ENCODE results near the gene PSAT1.

PSAT1 gene

DNA sequence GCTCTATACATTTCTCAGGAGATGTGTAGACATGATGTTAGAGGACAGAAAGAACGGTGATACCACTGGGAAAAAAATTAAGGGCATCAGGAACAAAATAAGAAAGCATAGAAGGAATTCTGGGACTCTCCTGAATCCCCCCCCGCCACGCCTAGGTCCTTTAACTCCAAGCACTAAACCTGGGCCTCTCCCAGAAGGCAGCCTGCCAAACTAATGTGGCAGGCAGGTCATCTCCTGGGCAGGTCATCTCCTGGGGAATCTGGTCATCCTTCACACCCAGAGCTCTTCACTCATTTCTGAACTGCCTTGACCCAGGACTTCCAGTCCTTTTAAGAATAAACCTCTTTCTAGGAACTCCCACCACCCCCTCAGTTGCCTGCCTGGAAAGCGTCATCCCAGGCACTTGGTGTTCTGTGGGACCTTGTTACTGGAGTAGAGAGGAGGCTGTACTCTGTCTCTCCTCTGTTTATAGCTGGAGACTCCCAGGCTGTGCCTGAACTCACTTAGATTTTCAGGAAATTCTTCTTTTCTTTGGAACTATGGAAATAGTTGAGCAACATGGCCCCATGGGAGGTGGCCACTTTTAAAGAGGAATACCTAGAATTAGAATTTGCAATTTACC lies 24.1 kb downstream of the PSAT1 start:
- Histone ChIP-seq H2AFZ (ENCODE audit: low read depth, low read length, severe bottlenecking) (no peak overlapping the region), H3K4me3 (ENCODE audit: insufficient read depth, low read length, poor library complexity, severe bottlenecking) (no peak overlapping the region), H3K4me2 (ENCODE audit: low read depth, low read length, poor library complexity, severe bottlenecking) (no peak overlapping the region), H3K9me2 (replicated peaks; ENCODE audit: insufficient read depth, low read length) (no peaks in the 10 kb centered on the region), H3K27ac (ENCODE audit: low read depth, low read length) (no peak overlapping the region), H3K36me3 (ENCODE audit: low read length) (0 out of 2 replicates have a peak, but pooled peaks cover 4% of the 10 kb centered on the region), H3F3A (ENCODE audit: insufficient read depth) (no peaks in the 10 kb centered on the region), H3K27me3 (ENCODE audit: low read length) (no peaks in the 10 kb centered on the region), H3K9ac (ENCODE audit: low read length) (no peak overlapping the region), H4K20me1 (ENCODE audit: low read depth, low read length) (no peaks in the 10 kb centered on the region), H3K9me3 (ENCODE audit: insufficient read depth, low read length) (no peaks in the 10 kb centered on the region), H3K79me2 (ENCODE audit: insufficient read depth, low read length) (no peaks in the 10 kb centered on the region)
- no peak for TF ChIP-seq EZH2phosphoT487 (conservative IDR thresholded peaks at IDR 0.05; ENCODE audit: low read length)
- TF ChIP-seq, protein P1, sequence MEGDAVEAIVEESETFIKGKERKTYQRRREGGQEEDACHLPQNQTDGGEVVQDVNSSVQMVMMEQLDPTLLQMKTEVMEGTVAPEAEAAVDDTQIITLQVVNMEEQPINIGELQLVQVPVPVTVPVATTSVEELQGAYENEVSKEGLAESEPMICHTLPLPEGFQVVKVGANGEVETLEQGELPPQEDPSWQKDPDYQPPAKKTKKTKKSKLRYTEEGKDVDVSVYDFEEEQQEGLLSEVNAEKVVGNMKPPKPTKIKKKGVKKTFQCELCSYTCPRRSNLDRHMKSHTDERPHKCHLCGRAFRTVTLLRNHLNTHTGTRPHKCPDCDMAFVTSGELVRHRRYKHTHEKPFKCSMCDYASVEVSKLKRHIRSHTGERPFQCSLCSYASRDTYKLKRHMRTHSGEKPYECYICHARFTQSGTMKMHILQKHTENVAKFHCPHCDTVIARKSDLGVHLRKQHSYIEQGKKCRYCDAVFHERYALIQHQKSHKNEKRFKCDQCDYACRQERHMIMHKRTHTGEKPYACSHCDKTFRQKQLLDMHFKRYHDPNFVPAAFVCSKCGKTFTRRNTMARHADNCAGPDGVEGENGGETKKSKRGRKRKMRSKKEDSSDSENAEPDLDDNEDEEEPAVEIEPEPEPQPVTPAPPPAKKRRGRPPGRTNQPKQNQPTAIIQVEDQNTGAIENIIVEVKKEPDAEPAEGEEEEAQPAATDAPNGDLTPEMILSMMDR (IDR thresholded peaks at IDR 0.05; ENCODE audit: insufficient read depth, low read length, poor library complexity, severe bottlenecking), result no peak

- Histone ChIP-seq H3K4me3 (ENCODE audit: insufficient read depth, low read length, poor library complexity, severe bottlenecking) (no peak overlapping the region), H3K9me2 (replicated peaks; ENCODE audit: insufficient read depth, low read length) (no peaks in the 10 kb centered on the region), H3K4me2 (ENCODE audit: low read depth, low read length, poor library complexity, severe bottlenecking) (no peak overlapping the region), H4K20me1 (ENCODE audit: low read depth, low read length) (no peaks in the 10 kb centered on the region), H3K9ac (ENCODE audit: low read length) (no peak overlapping the region), H3K36me3 (ENCODE audit: low read length) (peaks cover 7% of the 10 kb centered on the region; the same call in 1 of the 2 replicates), H2AFZ (ENCODE audit: low read depth, low read length, severe bottlenecking) (no peak overlapping the region), H3K9me3 (ENCODE audit: insufficient read depth, low read length) (no peaks in the 10 kb centered on the region), H3K27me3 (ENCODE audit: low read length) (no peaks in the 10 kb centered on the region), H3K79me2 (ENCODE audit: insufficient read depth, low read length) (no peaks in the 10 kb centered on the region), H3K27ac (ENCODE audit: low read depth, low read length) (no peak overlapping the region), H3F3A (ENCODE audit: insufficient read depth) (no peaks in the 10 kb centered on the region)
- TF ChIP-seq, protein P1 (IDR thresholded peaks at IDR 0.05; ENCODE audit: insufficient read depth, low read length, poor library complexity, severe bottlenecking), result no peak
- no peak for TF ChIP-seq EZH2phosphoT487 (conservative IDR thresholded peaks at IDR 0.05; ENCODE audit: low read length)
These were observed 24.6 kb downstream of the PSAT1 start for GRCh38 chr9:78321505-78321904.

DNA sequence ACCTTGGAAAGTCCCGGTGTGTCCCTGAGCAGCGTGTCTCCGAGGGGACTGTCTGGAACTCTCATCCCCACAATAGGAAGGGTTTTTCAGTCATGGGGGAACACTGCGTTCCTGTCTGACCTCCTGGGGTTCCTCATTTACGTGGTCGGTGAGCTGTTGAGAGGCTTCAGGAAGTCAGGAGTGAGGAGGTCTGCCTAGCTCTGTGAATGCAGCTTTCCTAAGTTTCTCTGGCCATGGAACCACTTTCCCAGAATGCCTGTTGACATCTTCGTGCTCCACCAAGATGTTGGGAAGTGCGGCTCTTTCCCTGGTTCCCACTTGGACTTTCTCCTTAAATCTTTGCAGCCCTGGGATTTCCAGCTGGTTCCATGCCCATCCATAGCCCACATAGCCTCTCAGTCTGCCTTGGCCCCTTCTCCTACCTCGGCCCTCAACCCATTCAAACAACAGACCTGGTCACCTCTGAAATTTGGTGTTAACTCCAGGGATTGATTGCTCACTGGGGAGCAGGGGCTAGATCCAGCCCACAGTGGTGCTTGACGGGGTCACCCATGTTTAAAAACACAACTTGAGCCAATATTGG lies 27.2 kb downstream of the PSAT1 start:
- Histone ChIP-seq H4K20me1 (ENCODE audit: low read depth, low read length) (no peaks in the 10 kb centered on the region), H3K36me3 (ENCODE audit: low read length) (peaks cover 16% of the 10 kb centered on the region; the same call in 1 of the 2 replicates), H3F3A (ENCODE audit: insufficient read depth) (no peaks in the 10 kb centered on the region), H3K4me3 (ENCODE audit: insufficient read depth, low read length, poor library complexity, severe bottlenecking) (no peak overlapping the region), H2AFZ (ENCODE audit: low read depth, low read length, severe bottlenecking) (no peak overlapping the region), H3K4me2 (ENCODE audit: low read depth, low read length, poor library complexity, severe bottlenecking) (no peak overlapping the region), H3K27ac (ENCODE audit: low read depth, low read length) (no peak overlapping the region), H3K79me2 (ENCODE audit: insufficient read depth, low read length) (no peaks in the 10 kb centered on the region), H3K27me3 (ENCODE audit: low read length) (no peaks in the 10 kb centered on the region), H3K9me3 (ENCODE audit: insufficient read depth, low read length) (no peaks in the 10 kb centered on the region), H3K9ac (ENCODE audit: low read length) (no peak overlapping the region), H3K9me2 (replicated peaks; ENCODE audit: insufficient read depth, low read length) (no peaks in the 10 kb centered on the region)
- TF ChIP-seq EZH2phosphoT487 (conservative IDR thresholded peaks at IDR 0.05; ENCODE audit: low read length), result no peak
- TF ChIP-seq, protein P1 (IDR thresholded peaks at IDR 0.05; ENCODE audit: insufficient read depth, low read length, poor library complexity, severe bottlenecking), result no peak
